IMR-90 (cell line): Measurements from ENCODE around the gene MAMDC4. TPM values are rescaled to one million over a fixed set of nuclear protein-coding genes. Genes with fewer than 3 reads are reported as not detected.

Source experiments
- ATAC-seq: fragments of 200-7000 bp; cut with Tn5 transposase; 2 replicates; pipeline ENCODE4 v1.9.1; 2020; ENCODE audit warnings: low read depth, mild to moderate bottlenecking, moderate library complexity
- BruUV-seq: library from RNA; stranded (reverse); fragments of 400-500 nt; replicated peaks from 2 replicates; lab custom pipeline; 2021; lab: Mats Ljungman, UMichigan
- CTCF ChIA-PET: fragments of 300-600 bp; formaldehyde crosslinking; extraction: SDS; loops from one replicate; lab custom pipeline; 2021; ENCODE audit warnings: antibody characterized with exemption; lab: Yijun Ruan, JAX
- POLR2A ChIA-PET: fragments of 300-600 bp; sonication (Branson Sonifier 250); formaldehyde crosslinking; loops from one replicate; lab custom pipeline; 2022; ENCODE audit warnings: antibody characterized with exemption; ENCODE audit not compliant: unreplicated experiment; lab: Charles Lee
- DNase-seq: peaks from one replicate; pipeline ENCODE4 v3.0.0; 2013
- H2AFZ ChIP-seq: replicated peaks from 2 replicates; pipeline ENCODE3; 2013; ENCODE audit warnings: low read length, mild to moderate bottlenecking; ENCODE audit not compliant: poor library complexity
- H2AK5ac ChIP-seq: 2 replicates; pipeline ENCODE4 v1.6.1; 2013; ENCODE audit warnings: low read depth, low read length, inconsistent platforms
- H2AK9ac ChIP-seq: replicated peaks from 2 replicates; pipeline ENCODE3; 2013; ENCODE audit warnings: mild to moderate bottlenecking, low read depth, low read length, moderate library complexity; ENCODE audit not compliant: poor library complexity
- H2BK120ac ChIP-seq: 2 replicates; pipeline ENCODE4 v1.6.1; 2013; ENCODE audit warnings: low read depth, low read length, inconsistent platforms
- H2BK15ac ChIP-seq: 3 replicates; pipeline ENCODE4 v1.6.1; 2013; ENCODE audit warnings: low read depth, low read length, inconsistent platforms
- H2BK20ac ChIP-seq: 2 replicates; pipeline ENCODE4 v1.6.1; 2013; ENCODE audit warnings: low read depth, mild to moderate bottlenecking, inconsistent platforms, low read length, moderate library complexity
- H2BK5ac ChIP-seq: 2 replicates; pipeline ENCODE4 v1.6.1; 2013; ENCODE audit warnings: mild to moderate bottlenecking, low read depth, low read length, inconsistent platforms; ENCODE audit not compliant: poor library complexity, severe bottlenecking
- H3K14ac ChIP-seq: replicated peaks from 2 replicates; pipeline ENCODE4 v1.6.1; 2013; ENCODE audit warnings: low read depth, low read length, inconsistent platforms
- H3K18ac ChIP-seq: 2 replicates; pipeline ENCODE4 v1.6.1; 2013; ENCODE audit warnings: low read depth, low read length, control low read depth
- H3K23ac ChIP-seq: 2 replicates; pipeline ENCODE4 v1.6.1; 2013; ENCODE audit warnings: low read depth, low read length, inconsistent platforms
- H3K27ac ChIP-seq: 2 replicates; pipeline ENCODE4 v1.5.1; 2013; ENCODE audit warnings: mild to moderate bottlenecking, control low read depth, low read length; ENCODE audit not compliant: insufficient read depth
- H3K27me3 ChIP-seq: 2 replicates; pipeline ENCODE4 v1.6.1; 2013; ENCODE audit warnings: low read length; ENCODE audit not compliant: control insufficient read depth, insufficient read depth
- H3K36me3 ChIP-seq: 2 replicates; pipeline ENCODE4 v1.6.1; 2013; ENCODE audit warnings: low read length, mixed read lengths; ENCODE audit not compliant: control insufficient read depth, insufficient read depth
- H3K4ac ChIP-seq: 2 replicates; pipeline ENCODE4 v1.6.1; 2013; ENCODE audit warnings: low read depth, low read length, inconsistent platforms
- H3K4me1 ChIP-seq: 2 replicates; pipeline ENCODE4 v1.6.1; 2013; ENCODE audit warnings: low read length, mixed read lengths; ENCODE audit not compliant: control insufficient read depth, insufficient read depth
- H3K4me2 ChIP-seq: 2 replicates; pipeline ENCODE4 v1.6.1; 2013; ENCODE audit warnings: low read depth, mild to moderate bottlenecking, control low read depth, low read length, moderate library complexity
- H3K4me3 ChIP-seq: 2 replicates; pipeline ENCODE4 v1.5.1; 2013; ENCODE audit warnings: low read depth, mild to moderate bottlenecking, control low read depth, low read length, moderate library complexity; ENCODE audit not compliant: insufficient read depth
- H3K56ac ChIP-seq: 2 replicates; pipeline ENCODE4 v1.6.1; 2013; ENCODE audit warnings: low read length, inconsistent platforms; ENCODE audit not compliant: insufficient read depth; ENCODE audit errors: extremely low read depth
- H3K79me1 ChIP-seq, 2 experiments: 2 replicates each; pipeline ENCODE4 v1.6.1; 2013; ENCODE audit warnings: low read length in 2 of 2, inconsistent platforms in 1 of 2, low read depth in 1 of 2
- H3K9ac ChIP-seq: 2 replicates; pipeline ENCODE4 v1.6.1; 2013; ENCODE audit warnings: low read depth, low read length, control low read depth
- H3K9me1 ChIP-seq: 2 replicates; pipeline ENCODE4 v1.6.1; 2013; ENCODE audit warnings: low read length, inconsistent platforms; ENCODE audit not compliant: insufficient read depth
- H3K9me3 ChIP-seq: 2 replicates; pipeline ENCODE4 v1.6.1; 2013; ENCODE audit warnings: low read length; ENCODE audit not compliant: control insufficient read depth, insufficient read depth
- H4K20me1 ChIP-seq: 2 replicates; pipeline ENCODE4 v1.6.1; 2013; ENCODE audit warnings: low read length, inconsistent platforms; ENCODE audit not compliant: insufficient read depth
- H4K5ac ChIP-seq: 2 replicates; pipeline ENCODE4 v1.6.1; 2013; ENCODE audit warnings: mild to moderate bottlenecking, low read depth, low read length, control low read depth
- H4K8ac ChIP-seq, 2 experiments: 2 replicates each; pipeline ENCODE4 v1.6.1; 2013; ENCODE audit warnings: low read depth in 2 of 2, low read length in 2 of 2, control low read depth in 1 of 2, inconsistent platforms in 1 of 2
- H4K91ac ChIP-seq: 2 replicates; pipeline ENCODE4 v1.6.1; 2013; ENCODE audit warnings: low read depth, low read length, inconsistent platforms; ENCODE audit not compliant: insufficient read depth
- BHLHE40 ChIP-seq: fragments of 150-350 bp; IDR thresholded peaks from 2 replicates; pipeline ENCODE4 v1.6.1; 2016; ENCODE audit warnings: mild to moderate bottlenecking, low read depth, low read length
- CHD1 ChIP-seq: IDR thresholded peaks from 2 replicates; pipeline ENCODE4 v1.6.1; 2012; ENCODE audit warnings: low read depth, low read length, improper control_type of control experiment
- FOS ChIP-seq: fragments of 150-350 bp; IDR thresholded peaks from 2 replicates; pipeline ENCODE4 v1.6.1; 2016; ENCODE audit warnings: low read depth, low read length
- MAFK ChIP-seq: IDR thresholded peaks from 2 replicates; pipeline ENCODE4 v1.6.1; 2012; ENCODE audit warnings: low read depth, low read length, improper control_type of control experiment
- MAZ ChIP-seq: IDR thresholded peaks from 2 replicates; pipeline ENCODE4 v1.6.1; 2012; ENCODE audit warnings: low read depth, mild to moderate bottlenecking, low read length, improper control_type of control experiment, moderate library complexity, borderline replicate concordance
- MXI1 ChIP-seq: IDR thresholded peaks from 2 replicates; pipeline ENCODE4 v1.6.1; 2012; ENCODE audit warnings: low read depth, mild to moderate bottlenecking, low read length, moderate library complexity, borderline replicate concordance
- NFE2L2 ChIP-seq: fragments of 150-350 bp; IDR thresholded peaks from 2 replicates; pipeline ENCODE4 v1.6.1; 2016; ENCODE audit warnings: low read depth, mild to moderate bottlenecking, low read length
- POLR2A ChIP-seq: IDR thresholded peaks from 2 replicates; pipeline ENCODE4 v1.6.1; 2012; ENCODE audit warnings: mild to moderate bottlenecking, low read depth, low read length
- RCOR1 ChIP-seq: IDR thresholded peaks from 2 replicates; pipeline ENCODE4 v1.6.1; 2012; ENCODE audit warnings: mild to moderate bottlenecking, low read length, improper control_type of control experiment; ENCODE audit not compliant: insufficient replicate concordance
- RFX5 ChIP-seq: IDR thresholded peaks from 2 replicates; pipeline ENCODE4 v1.8.0; 2012; ENCODE audit warnings: low read depth, mild to moderate bottlenecking, low read length, moderate library complexity
- SMC3 ChIP-seq: fragments of 150-350 bp; IDR thresholded peaks from 2 replicates; pipeline ENCODE4 v1.6.1; 2016; ENCODE audit warnings: low read depth, mild to moderate bottlenecking, antibody characterized with exemption, low read length, moderate library complexity
- WGBS, 2 experiments: methylation state at CpG; one replicate each; pipeline versions ENCODE4 v1.1.5 to v1.1.7; 2013; ENCODE audit warnings: missing lambda C conversion rate in 2 of 2; ENCODE audit not compliant: insufficient read length in 1 of 2; ENCODE audit errors: extremely low coverage in 2 of 2; 5-methylcytosine and 5-hydroxymethylcytosine counted together
- dilution Hi-C: fragments of 300-500 bp; cut with HindIII; formaldehyde crosslinking; loops from one replicate; pipeline ENCODE4 v1.14.3; 2018; ENCODE audit warnings: low sequenced_read_pairs; ENCODE audit not compliant: unreplicated experiment
- in situ Hi-C: fragments of 300-500 bp; cut with MboI; formaldehyde crosslinking; loops from 3 replicates; pipeline ENCODE4 v1.14.3; 2019; ENCODE audit warnings: low sequenced_read_pairs, inconsistent platforms, mixed read lengths
- intact Hi-C: fragments of 100-400 bp; cut with micrococcal nuclease; formaldehyde crosslinking; loops from 2 replicates; pipeline ENCODE4 v1.10.0; 2022
- polyA plus RNA-seq, 3 experiments: library from polyadenylated mRNA; depleted of rRNA; stranded (reverse); fragments of >200 nt; gene quantifications; 2 replicates each; pipeline ENCODE4 v1.2.3, GENCODE V29; 2012; ENCODE audit warnings: low replicate concordance in 1 of 3
- total RNA-seq: library from RNA; depleted of rRNA; stranded (reverse); fragments of >200 nt; gene quantifications from 2 replicates; pipeline ENCODE4 v1.2.3, GENCODE V29; 2012
- TF ChIP-seq, protein P1 (sequence below): fragments of 150-350 bp; IDR thresholded peaks from 2 replicates; pipeline ENCODE4 v1.6.1; 2016; ENCODE audit warnings: low read depth, mild to moderate bottlenecking, low read length, moderate library complexity, borderline replicate concordance
- TF ChIP-seq, protein P2 (sequence below): fragments of 150-350 bp; IDR thresholded peaks from 2 replicates; pipeline ENCODE4 v1.6.1; 2017; ENCODE audit warnings: mild to moderate bottlenecking, antibody characterized with exemption, low read length, low read depth
- TF ChIP-seq, protein P3 (sequence below): conservative IDR thresholded peaks from 2 replicates; pipeline ENCODE4 v1.5.1; 2012; ENCODE audit warnings: mild to moderate bottlenecking, low read depth, low read length, improper control_type of control experiment

Gene MAMDC4
- total and polyA plus RNA-seq, 2 of the 4 experiments (the other 2 are of a cell fraction) = 0.18 to 3.5 TPM

DNA sequence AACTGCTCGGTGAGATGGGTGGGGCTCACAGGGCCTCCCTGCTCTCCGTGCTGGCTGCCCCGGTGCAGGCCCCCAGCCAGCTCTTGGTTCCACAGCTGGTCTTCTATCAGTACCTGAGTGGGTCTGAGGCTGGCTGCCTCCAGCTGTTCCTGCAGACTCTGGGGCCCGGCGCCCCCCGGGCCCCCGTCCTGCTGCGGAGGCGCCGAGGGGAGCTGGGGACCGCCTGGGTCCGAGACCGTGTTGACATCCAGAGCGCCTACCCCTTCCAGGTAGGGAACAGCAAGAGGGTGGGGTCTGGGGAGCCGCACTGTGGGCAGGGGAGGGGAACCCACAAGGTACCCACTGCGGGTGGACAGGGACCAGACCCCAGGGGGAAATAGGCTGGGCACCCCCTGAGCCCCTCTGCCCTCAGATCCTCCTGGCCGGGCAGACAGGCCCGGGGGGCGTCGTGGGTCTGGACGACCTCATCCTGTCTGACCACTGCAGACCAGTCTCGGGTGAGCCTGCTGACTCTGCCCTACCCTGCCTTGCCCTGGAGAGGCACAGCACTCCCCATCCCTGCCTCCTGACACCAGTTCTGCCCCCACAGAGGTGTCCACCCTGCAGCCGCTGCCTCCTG lies 2.8 kb downstream of the MAMDC4 start:
- Histone ChIP-seq H2AK9ac (no peak overlapping the region), H3K18ac (no peak overlapping the region), H3K14ac (no peak overlapping the region), H2AFZ (no peak overlapping the region), H2BK15ac (no peak overlapping the region), H4K8ac (no peak overlapping the region), H3K4me2 (no peak overlapping the region), H2BK5ac (no peak overlapping the region), H2BK20ac (no peak overlapping the region), H2BK120ac (no peak overlapping the region), H3K23ac (no peak overlapping the region), H4K91ac (no peak overlapping the region), H3K4ac (no peak overlapping the region), H3K79me1 (peaks cover 5 to 18% of the 10 kb centered on the region in 2 experiments; a peak in 2 of 4 replicates), H3K4me3 (no peak overlapping the region), H4K5ac (no peak overlapping the region), H3K4me1 (peaks cover 14% of the 10 kb centered on the region), H3K9me3 (no peaks in the 10 kb centered on the region), H4K20me1 (peaks cover 12% of the 10 kb centered on the region), H2AK5ac (no peak overlapping the region), H3K56ac (no peak overlapping the region), H3K9me1 (no peaks in the 10 kb centered on the region), H3K27ac (no peak overlapping the region), H3K9ac (no peak overlapping the region), H3K27me3 (no peaks in the 10 kb centered on the region), H3K36me3 (peaks cover 15% of the 10 kb centered on the region; the same call in 1 of the 2 replicates)
- TF ChIP-seq, protein P1, sequence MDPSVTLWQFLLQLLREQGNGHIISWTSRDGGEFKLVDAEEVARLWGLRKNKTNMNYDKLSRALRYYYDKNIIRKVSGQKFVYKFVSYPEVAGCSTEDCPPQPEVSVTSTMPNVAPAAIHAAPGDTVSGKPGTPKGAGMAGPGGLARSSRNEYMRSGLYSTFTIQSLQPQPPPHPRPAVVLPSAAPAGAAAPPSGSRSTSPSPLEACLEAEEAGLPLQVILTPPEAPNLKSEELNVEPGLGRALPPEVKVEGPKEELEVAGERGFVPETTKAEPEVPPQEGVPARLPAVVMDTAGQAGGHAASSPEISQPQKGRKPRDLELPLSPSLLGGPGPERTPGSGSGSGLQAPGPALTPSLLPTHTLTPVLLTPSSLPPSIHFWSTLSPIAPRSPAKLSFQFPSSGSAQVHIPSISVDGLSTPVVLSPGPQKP = no peak
- no peak for TF ChIP-seq BHLHE40
- TF ChIP-seq RCOR1 = no peak
- TF ChIP-seq POLR2A = no peak
- TF ChIP-seq, protein P2, sequence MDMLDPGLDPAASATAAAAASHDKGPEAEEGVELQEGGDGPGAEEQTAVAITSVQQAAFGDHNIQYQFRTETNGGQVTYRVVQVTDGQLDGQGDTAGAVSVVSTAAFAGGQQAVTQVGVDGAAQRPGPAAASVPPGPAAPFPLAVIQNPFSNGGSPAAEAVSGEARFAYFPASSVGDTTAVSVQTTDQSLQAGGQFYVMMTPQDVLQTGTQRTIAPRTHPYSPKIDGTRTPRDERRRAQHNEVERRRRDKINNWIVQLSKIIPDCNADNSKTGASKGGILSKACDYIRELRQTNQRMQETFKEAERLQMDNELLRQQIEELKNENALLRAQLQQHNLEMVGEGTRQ = no peak
- no peak for TF ChIP-seq NFE2L2
- TF ChIP-seq SMC3 = no peak
- TF ChIP-seq MXI1 = no peak
- TF ChIP-seq MAZ = no peak
- TF ChIP-seq CHD1 = no peak
- TF ChIP-seq RFX5 = no peak
- TF ChIP-seq MAFK = no peak
- no peak for TF ChIP-seq FOS
- TF ChIP-seq, protein P3, sequence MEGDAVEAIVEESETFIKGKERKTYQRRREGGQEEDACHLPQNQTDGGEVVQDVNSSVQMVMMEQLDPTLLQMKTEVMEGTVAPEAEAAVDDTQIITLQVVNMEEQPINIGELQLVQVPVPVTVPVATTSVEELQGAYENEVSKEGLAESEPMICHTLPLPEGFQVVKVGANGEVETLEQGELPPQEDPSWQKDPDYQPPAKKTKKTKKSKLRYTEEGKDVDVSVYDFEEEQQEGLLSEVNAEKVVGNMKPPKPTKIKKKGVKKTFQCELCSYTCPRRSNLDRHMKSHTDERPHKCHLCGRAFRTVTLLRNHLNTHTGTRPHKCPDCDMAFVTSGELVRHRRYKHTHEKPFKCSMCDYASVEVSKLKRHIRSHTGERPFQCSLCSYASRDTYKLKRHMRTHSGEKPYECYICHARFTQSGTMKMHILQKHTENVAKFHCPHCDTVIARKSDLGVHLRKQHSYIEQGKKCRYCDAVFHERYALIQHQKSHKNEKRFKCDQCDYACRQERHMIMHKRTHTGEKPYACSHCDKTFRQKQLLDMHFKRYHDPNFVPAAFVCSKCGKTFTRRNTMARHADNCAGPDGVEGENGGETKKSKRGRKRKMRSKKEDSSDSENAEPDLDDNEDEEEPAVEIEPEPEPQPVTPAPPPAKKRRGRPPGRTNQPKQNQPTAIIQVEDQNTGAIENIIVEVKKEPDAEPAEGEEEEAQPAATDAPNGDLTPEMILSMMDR = no peak
- POLR2A ChIA-PET = no interaction called here
- WGBS, 2 experiments = 80% methylated on average over 3 of the region's 23 CpGs; no CpG with 5 or more reads in 1 of the 2 experiments
- intact Hi-C loops = no loop called here
- in situ Hi-C loops = no loop called here
- ATAC-seq = no peak
- DNase-seq = no peak
- dilution Hi-C loops = no loop called here
- no TSS peak for BruUV-seq
- CTCF ChIA-PET = no interaction called here
